ENCODE data around the gene MORN1.

DNA sequence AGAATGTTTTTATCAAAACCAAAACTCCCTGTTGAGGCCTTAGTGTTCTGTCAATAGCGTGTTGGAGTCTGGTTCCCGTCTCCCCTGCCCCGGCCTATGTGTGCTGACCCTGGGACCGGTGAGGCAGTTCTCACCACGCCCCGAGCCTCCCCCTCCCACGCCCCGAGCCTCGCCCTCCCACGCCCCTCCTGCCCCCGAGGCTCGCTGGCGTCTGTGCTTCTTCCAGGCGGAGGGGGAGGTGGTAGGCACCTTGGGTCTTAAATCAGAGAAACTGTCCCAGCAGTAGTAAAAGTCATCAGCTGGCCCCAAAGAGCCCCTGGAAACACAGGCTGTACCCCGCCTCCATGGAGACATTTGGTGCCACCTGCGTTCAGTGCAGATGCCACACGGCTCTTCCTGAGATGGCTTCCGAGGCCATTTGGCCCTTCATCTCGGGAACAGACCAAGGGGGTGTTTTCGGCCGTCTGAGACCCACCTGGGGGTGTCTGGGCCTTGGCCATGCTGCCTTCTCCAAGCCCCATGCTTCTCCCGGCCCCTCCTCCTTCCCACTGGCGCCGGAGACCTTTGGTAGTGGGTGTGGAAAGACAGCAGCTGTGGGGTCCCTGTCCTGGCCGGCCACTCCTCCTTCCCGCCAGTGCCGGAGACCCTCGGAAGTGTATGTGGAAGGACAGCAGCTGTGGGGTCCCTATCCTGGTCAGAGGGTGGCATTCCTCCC, 118.5 kb downstream of the MORN1 start:
- TF ChIP-seq POLR2AphosphoS5 (IDR thresholded peaks at IDR 0.05; ENCODE audit: low read depth, low read length): no peak
- TF ChIP-seq TAF1 (IDR thresholded peaks at IDR 0.05; ENCODE audit: borderline replicate concordance, low read depth, low read length): no peak
- no peak for TF ChIP-seq POLR2A (IDR thresholded peaks at IDR 0.05; ENCODE audit: low read depth, low read length)

Measured in GM12892 (cell line).